ENCODE measurements around the gene ABCB6.

Gene ABCB6

DNA sequence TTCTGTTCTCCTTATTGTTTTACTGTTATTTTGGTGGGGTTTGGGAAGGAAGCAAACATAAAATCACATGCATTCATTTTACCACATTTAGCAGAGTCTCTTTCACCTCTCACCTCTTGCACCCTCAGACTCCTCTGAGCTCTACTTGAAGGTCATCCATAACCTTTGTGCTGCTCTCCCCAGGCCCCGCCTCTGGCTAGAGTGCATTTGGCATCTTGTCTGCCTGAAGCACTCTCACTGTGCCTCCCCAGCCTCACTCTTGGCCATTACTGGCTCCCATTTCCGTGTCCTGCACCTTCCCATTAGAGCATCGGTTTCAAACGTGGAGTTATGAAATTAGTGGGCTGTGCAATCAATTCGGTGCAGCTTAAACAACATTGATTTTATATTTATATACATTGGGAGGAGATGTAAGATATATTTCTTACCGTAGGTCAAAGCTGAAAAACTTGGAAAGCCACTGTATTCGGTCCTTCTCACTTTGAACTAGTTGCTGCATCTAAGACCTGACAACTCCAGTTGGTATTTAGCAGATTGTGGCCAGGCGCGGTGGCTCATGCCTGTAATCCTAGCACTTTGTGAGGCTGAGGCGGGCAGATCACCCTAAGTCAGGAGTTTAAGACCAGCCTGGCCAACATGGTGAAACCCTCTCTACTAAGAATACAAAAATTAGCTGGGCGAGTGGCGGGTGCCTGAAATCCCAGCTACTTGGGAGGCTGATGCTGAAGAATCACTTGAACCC lies 19.1 kb downstream of the ABCB6 start:
- TF ChIP-seq CTCF (IDR thresholded peaks at IDR 0.05; ENCODE audit: low read depth, low read length) = no peak
- no peak for DNase-seq (ENCODE audit: low read depth in 2 of 2)
- H3K4me3 ChIP-seq (replicated peaks in 1 of 2; ENCODE audit: low read depth in 2 of 2, low read length in 2 of 2) = no peak overlapping the region

DNA sequence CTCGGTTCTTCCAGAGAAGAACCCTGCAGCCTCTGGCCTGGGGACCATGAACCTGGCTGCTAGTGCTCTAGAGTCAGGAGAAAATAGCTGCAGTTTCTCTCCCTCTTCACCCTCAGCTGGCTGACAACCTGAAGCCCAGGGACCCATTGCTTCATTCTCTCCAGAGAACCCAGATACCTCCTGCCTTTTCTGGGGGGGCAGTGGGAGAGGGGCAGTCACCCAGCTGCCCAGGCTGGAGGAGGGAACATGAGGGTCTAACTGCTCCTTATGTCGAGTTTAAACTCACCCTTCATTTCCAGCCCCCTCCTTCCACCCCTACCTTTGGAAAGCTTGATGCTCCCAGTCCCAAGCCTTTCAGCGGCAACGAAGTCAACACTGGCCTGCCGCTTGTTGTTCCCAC lies 19.8 kb downstream of the ABCB6 start:
- no peak for DNase-seq (ENCODE audit: low read depth in 2 of 2)
- TF ChIP-seq CTCF (IDR thresholded peaks at IDR 0.05; ENCODE audit: low read depth, low read length) = no peak
- no peak overlapping the region for H3K4me3 ChIP-seq (replicated peaks in 1 of 2; ENCODE audit: low read depth in 2 of 2, low read length in 2 of 2)

- H3K4me3 ChIP-seq (replicated peaks in 1 of 2; ENCODE audit: low read depth in 2 of 2, low read length in 2 of 2) = no peak overlapping the region
- DNase-seq (ENCODE audit: low read depth in 2 of 2) = no peak
- no peak for TF ChIP-seq CTCF (IDR thresholded peaks at IDR 0.05; ENCODE audit: low read depth, low read length)
Measured at GRCh38 chr2:219197388-219197787, 21.4 kb downstream of the ABCB6 start.

DNA sequence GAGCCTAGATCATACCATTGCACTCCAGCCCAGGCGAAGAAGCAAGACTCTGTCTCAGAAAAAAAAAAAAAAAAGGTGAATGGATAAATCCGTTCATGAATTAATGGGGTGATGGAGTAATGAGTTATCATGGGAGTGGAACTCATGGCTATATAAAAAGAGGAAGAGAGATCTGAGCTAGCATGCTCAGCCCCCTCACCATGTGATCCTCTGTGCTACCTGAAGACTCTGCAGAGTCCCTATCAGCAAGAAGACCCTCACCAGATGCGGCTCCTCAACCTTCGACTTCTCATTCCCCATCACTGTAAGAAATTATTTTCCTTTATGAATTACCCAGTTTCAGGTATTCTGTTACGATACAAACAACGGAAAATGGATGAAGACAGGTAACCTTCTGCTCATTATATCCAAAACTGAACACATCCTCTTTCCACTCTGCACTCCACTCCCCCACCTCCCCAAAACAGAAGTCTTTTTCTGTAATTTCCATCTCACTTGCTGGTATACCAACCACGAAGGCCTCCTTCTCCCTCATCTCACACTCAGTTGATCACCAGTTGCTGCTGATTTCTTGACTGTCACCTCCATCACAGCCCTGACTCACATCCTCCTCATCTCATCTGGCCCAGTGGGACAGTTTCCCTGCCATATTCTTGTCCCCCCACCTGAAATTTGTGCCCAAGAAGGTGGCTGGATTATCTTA lies 31.9 kb downstream of the ABCB6 start:
- no peak for TF ChIP-seq CTCF (IDR thresholded peaks at IDR 0.05; ENCODE audit: low read depth, low read length)
- no peak for DNase-seq (ENCODE audit: low read depth in 2 of 2)
- H3K4me3 ChIP-seq (replicated peaks in 1 of 2; ENCODE audit: low read depth in 2 of 2, low read length in 2 of 2) = no peak overlapping the region

GRCh38 chr2:219184121-219184520 lies 34.6 kb downstream of the ABCB6 start:
- DNase-seq (ENCODE audit: low read depth in 2 of 2) = no peak
- no peak overlapping the region for H3K4me3 ChIP-seq (replicated peaks in 1 of 2; ENCODE audit: low read depth in 2 of 2, low read length in 2 of 2)
- no peak for TF ChIP-seq CTCF (IDR thresholded peaks at IDR 0.05; ENCODE audit: low read depth, low read length)

DNA sequence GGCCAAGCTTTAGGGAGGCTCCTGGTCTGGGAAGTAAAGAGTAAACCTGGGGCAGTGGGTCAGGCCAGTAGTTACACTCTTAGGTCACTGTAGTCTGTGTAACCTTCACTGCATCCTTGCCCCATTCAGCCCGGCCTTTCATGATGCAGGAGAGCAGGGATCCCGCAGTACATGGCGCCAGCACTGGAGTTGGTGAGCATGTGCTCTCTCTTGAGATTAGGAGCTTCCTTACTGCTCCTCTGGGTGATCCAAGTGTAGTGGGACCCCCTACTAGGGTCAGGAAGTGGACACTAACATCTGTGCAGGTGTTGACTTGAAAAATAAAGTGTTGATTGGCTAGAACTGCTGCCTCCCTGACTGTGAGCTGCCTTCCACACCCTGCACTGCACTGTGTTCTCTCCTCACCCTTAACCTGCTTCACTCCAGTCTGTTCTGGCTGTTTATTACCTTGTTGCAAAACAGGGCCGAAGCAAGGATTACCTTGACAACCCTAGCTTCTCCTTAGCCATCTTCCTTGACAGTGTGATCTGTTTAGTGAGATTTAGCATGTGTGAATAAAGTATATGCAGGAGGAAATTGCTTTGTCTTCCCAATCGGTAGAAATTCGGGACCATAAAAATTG lies 35.5 kb downstream of the ABCB6 start:
- no peak for TF ChIP-seq CTCF (IDR thresholded peaks at IDR 0.05; ENCODE audit: low read depth, low read length)
- no peak overlapping the region for H3K4me3 ChIP-seq (replicated peaks in 1 of 2; ENCODE audit: low read depth in 2 of 2, low read length in 2 of 2)
- DNase-seq (ENCODE audit: low read depth in 2 of 2) = no peak
